Myocyte (in vitro differentiated cells): ENCODE results near the gene GRIN3B. TPM values are rescaled to one million over a fixed set of nuclear protein-coding genes. Genes with fewer than 3 reads are reported as not detected.
"Not testable (repeated sequence)": the region's sequence is repeated elsewhere in the genome, so short reads cannot be mapped to it uniquely, and the experiment has no call there.

ENCODE experiments used
- DNase-seq: peaks from one replicate; pipeline ENCODE4 v3.0.0-alpha.2; 2012; ENCODE audit warnings: low read depth
- polyA plus RNA-seq: library from polyadenylated mRNA; unstranded; fragments of >200 nt; gene quantifications from one replicate; pipeline ENCODE4 v1.2.1, GENCODE V29; 2012; ENCODE audit warnings: missing spikeins
- total RNA-seq: library from RNA; depleted of rRNA; stranded (reverse); fragments of >200 nt; gene quantifications from 2 replicates; pipeline ENCODE4 v1.2.3, GENCODE V29; 2014

GRIN3B gene, protein sequence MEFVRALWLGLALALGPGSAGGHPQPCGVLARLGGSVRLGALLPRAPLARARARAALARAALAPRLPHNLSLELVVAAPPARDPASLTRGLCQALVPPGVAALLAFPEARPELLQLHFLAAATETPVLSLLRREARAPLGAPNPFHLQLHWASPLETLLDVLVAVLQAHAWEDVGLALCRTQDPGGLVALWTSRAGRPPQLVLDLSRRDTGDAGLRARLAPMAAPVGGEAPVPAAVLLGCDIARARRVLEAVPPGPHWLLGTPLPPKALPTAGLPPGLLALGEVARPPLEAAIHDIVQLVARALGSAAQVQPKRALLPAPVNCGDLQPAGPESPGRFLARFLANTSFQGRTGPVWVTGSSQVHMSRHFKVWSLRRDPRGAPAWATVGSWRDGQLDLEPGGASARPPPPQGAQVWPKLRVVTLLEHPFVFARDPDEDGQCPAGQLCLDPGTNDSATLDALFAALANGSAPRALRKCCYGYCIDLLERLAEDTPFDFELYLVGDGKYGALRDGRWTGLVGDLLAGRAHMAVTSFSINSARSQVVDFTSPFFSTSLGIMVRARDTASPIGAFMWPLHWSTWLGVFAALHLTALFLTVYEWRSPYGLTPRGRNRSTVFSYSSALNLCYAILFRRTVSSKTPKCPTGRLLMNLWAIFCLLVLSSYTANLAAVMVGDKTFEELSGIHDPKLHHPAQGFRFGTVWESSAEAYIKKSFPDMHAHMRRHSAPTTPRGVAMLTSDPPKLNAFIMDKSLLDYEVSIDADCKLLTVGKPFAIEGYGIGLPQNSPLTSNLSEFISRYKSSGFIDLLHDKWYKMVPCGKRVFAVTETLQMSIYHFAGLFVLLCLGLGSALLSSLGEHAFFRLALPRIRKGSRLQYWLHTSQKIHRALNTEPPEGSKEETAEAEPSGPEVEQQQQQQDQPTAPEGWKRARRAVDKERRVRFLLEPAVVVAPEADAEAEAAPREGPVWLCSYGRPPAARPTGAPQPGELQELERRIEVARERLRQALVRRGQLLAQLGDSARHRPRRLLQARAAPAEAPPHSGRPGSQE
- 0.05 and 0.16 TPM in 2 replicates for total RNA-seq
- 0.05 TPM for polyA plus RNA-seq

GRCh38 chr19:1000095-1000494 is at the start of gene GRIN3B:
GRIN3B (plus strand) TSS chr19:1000419; CDS start chr19:1000438, 19 bp downstream.
- peak; percentile 37 for DNase-seq

DNA sequence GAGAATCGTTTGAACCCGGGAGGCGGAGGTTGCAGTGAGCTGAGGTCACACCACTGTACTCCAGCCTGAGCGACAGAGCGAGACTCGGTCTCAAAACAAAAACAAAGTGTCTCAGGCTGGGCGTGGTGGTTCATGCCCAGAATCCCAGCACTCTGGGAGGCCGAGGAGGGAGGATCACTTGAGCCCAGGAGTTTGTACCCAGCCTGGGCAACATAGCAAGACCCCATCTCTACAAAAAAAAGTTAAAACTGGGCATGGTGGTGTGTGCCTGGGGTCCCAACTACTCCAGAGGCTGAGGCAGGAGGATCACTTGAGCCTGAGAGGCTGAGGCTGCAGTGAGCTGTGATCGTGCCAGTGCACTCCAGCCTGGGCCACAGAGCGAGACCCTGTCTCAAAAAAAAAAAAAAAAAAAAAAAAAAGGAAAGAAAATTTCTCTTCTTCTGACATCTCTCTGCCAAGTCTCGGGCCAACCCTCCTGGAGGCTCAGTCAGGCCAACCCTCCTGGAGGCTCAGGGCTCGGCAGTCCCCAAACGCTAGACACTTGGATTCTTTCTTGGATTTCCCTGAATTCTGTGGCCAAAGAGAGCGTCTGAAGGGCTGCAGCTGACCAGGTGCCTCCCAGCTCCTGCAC is 48.1 kb upstream of the GRIN3B start:
- DNase-seq: no peak

DNA sequence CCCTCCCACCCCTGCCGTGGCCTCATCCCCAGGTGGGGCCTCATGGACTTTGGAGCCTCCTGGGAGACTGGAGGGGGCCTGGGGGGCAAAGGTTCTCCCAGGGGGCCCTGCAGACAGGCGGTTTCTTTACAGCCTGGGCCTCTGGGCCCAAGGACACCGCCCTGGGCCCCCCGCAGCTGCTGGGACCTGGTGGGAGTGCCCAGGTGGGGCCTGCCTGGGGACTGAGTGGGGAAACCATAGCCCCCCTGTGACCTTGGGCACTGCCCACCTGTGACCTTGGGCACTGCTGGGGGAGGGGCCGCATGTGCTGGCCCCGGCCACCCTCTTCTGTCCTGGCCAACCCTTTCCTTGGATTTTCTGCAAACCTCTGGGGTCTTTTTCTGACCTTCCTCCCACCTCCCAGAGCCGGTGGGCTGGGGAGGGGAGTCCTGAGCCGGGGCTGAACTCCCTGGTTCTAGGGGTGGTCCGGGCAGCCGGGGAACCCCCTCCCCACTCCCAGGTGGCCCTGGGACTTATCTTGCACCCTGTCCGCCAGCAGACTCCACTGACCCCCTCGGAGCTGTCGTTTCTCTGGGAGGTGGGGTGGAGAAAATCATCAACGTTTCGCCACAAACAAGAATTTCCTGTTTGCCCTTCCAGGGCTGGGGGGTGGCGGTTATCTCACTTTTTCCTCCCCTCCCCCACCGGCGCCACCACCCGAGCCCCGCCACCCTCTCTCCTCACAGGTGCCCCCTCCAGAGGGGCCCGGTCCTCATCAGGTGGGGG is 47.4 kb upstream of the GRIN3B start:
- DNase-seq: no peak

DNA sequence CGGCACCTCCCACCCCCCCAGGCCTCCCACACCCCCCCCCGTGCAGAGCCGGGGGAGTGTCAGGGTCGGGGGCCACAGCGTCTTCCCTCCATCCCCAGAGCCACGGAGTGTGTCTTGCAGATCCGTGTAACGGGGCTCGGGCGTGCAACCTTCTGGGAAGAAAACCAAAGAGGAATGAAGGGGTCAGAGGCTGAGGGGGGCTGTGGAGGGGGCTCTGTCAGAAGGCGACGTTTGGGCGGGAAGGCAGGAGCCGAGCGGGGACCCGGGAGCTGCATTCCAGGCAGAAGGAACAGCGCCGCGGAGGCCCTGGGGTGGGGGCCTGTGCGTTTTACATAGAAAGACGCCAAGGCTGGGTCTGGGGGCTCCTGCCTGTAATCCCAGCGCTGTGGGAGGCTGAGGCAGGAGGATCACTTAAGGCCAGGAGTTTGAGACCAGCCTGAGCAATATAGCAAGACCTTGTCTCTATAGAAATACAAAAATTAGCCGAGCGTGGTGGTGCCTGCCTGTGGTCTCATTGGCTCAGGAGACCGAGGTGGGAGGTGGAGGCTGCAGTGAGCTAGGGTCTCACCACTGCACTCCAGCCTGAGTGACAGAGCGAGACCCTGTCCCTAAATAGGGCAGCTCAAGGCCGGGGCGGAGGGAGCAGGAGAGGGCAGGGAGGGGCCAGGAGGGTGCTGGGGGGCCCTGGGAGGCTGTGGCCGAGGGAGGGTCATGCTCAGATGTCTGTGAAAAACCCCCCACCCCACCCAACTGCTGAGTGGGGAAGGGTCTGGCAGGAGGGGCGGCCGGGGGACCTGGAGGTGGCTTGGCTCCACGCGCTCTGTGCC is 46.6 kb upstream of the GRIN3B start:
- no peak for DNase-seq

DNA sequence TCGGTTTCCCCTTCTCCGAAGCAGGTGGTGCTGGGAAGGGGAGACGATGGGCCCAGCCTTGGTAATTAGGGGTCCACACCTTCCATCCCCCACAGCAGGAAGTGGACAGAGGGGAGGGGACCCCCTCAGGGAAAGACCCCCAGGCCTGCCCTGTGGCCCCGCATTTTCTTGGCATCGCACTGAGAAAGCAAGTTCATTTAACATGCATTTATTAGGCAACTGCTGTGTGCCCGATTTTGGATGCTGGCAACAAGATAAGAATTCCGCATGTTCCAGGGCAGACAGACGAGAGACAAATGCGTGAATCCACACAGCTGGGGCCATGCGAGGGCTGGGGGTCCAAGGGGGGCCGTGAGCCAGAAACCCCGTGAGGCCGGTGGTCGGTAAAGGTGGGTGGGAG is 45.9 kb upstream of the GRIN3B start:
- no peak for DNase-seq

GRCh38 chr19:954672-955494 is 45.3 kb upstream of the GRIN3B start:
- DNase-seq: no peak

- DNase-seq: no peak
Measured at GRCh38 chr19:955803-956765, 44.1 kb upstream of the GRIN3B start.

DNA sequence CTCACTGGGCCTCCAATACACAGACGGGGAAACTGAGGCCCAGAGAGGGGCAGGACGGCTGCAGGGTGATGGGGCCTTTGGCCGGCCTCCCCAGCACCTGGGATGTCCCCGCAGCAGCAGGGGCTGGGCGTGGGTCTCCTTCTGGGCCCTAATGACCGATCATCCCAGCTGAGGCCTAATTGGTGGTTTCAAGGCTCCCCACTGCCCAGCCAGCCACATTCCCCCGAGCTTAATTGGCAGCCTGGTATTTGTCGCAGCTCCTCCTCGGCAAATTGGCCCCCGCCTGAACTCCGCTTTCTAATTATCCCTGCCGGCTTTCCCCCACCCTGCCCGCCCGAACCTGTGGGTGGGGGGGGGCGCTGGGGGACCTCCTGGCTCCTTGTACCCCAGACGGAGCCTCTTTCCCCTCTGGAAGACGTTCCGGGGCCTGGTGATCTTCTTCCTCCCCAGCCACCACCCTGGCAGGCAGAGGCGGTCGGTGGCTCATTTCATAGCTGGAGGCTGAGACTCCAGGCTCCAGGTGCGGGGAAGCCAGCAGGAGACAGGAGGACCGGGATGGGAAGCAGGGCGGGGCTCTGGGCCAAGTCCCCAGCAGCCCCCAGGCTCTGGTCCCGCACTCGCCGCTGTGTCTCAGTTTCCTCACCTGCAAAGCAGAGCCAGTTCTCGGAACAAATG is 43.3 kb upstream of the GRIN3B start:
- no peak for DNase-seq

DNA sequence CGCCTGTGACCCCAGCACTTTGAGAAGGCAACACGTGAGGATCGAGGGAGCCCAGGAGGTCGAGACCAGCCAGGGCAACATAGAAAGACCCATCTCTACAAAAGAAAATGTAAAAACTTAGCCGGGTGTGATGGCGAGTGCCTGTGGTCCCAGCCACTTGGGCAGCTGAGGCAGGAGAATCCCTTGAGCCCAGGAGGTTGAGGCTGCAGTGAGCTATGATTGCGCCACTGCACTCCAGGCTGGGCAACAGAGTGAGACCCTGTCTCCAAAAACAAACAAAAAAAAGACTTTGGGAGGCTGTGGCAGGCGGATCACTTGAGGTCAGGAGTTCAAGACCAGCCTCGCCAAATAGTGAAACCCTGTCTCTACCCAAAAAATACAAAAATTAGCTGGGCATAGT is 42.6 kb upstream of the GRIN3B start:
- not testable (repeated sequence) for DNase-seq

- DNase-seq: no peak
Measured at GRCh38 chr19:958967-959855, 41.0 kb upstream of the GRIN3B start.

- no peak for DNase-seq
Measured at GRCh38 chr19:960020-960419, 40.2 kb upstream of the GRIN3B start.

- no peak for DNase-seq
Measured at GRCh38 chr19:960601-960938, 39.6 kb upstream of the GRIN3B start.

DNA sequence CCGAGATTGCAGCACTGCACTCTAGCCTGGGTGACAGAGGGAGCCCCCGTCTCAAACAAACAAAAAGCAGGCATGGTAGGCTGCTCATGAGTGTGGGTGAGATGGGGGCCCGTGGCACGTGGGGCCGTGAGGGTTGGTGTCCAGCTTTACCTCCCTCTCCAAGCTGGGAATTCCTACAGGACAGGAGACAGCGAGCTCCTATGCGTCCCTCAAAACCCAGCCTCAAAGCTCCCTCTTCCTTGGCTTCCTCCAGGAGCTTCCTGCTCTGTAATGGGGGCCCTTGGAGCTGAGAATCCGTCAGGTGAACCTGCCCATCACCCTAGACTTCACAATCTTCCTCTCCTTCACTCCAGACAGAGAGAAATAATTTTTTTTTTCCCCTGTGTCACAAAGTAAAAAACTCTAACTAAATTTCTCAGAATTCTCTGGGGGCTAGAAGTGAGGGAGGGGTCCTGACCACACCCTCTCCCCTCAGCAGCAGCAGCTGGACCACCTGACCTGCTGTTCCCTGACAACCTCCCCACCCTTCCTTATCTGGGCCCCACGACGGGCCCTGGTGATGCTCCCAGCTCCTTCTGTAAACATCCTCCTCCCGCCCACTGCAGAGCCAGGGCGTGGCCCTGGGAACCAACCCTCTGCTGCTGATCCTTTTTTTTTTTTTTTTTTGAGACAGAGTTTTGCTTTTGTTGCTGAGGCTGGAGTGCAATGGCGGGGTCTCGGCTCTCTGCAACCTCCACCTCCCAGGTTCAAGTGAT is 38.2 kb upstream of the GRIN3B start:
- DNase-seq: no peak

GRCh38 chr19:962683-963400 is 37.4 kb upstream of the GRIN3B start:
- DNase-seq: no peak

- peak; percentile 51 for DNase-seq
Measured at GRCh38 chr19:963486-963951, 36.7 kb upstream of the GRIN3B start.
